Panc1 (cell line): ENCODE measurements around the gene MAGEB17.

Experiments used
- CTCF ChIP-seq: fragments of 450-650 bp; IDR thresholded peaks from 2 replicates; pipeline ENCODE4 v1.5.1; 2017; ENCODE audit warnings: mild to moderate bottlenecking
- POLR2AphosphoS5 ChIP-seq: IDR thresholded peaks from 2 replicates; pipeline ENCODE4 v1.6.1; 2012; ENCODE audit warnings: mild to moderate bottlenecking, low read depth, low read length, moderate library complexity
- REST ChIP-seq, 2 experiments: IDR thresholded peaks; 2 replicates each; pipeline ENCODE4 v1.6.1; 2011 to 2012; ENCODE audit warnings: low read depth in 2 of 2, control low read depth in 1 of 2, low read length in 1 of 2, mild to moderate bottlenecking in 1 of 2, moderate library complexity in 1 of 2; ENCODE audit not compliant: insufficient read depth in 1 of 2
- TCF7L2 ChIP-seq: IDR thresholded peaks from 2 replicates; pipeline ENCODE4 v1.6.1; 2011; ENCODE audit warnings: mild to moderate bottlenecking, low read depth, low read length, inconsistent platforms

GRCh38 chrX:16124201-16124600 lies 43.1 kb upstream of the MAGEB17 start:
- TF ChIP-seq CTCF, result no peak
- no peak for TF ChIP-seq REST (IDR thresholded peaks at IDR 0.05; ENCODE audit: insufficient read depth in 1 of 2, low read depth in 2 of 2, low read length in 1 of 2)
- no peak for TF ChIP-seq TCF7L2
- TF ChIP-seq POLR2AphosphoS5, result no peak
